SK-N-SH (cell line): ENCODE data around the gene HUS1. TPM values are rescaled to one million over a fixed set of nuclear protein-coding genes. Genes with fewer than 3 reads are reported as not detected.

Source experiments
- CTCF ChIA-PET: fragments of 300-600, 350-600 bp; formaldehyde crosslinking; extraction: SDS; loops from one replicate; lab custom pipeline; 2021; lab: Yijun Ruan, JAX
- POLR2A ChIA-PET: fragments of 350-600 bp; sonication (Branson Sonifier 250); formaldehyde crosslinking; extraction: SDS; loops from one replicate; lab custom pipeline; 2020; ENCODE audit warnings: antibody characterized with exemption, inconsistent platforms; lab: Yijun Ruan, JAX
- DNase-seq: peaks from one replicate; pipeline ENCODE4 v3.0.0; 2012
- H2AFZ ChIP-seq: fragments of 200-600 bp; sonication (generic); 2 replicates; pipeline ENCODE4 v1.8.1; 2016; ENCODE audit warnings: antibody characterized with exemption, mild to moderate bottlenecking, low read depth
- H3F3A ChIP-seq: fragments of 200-600 bp; sonication (generic); replicated peaks from 2 replicates; pipeline ENCODE3; 2016; ENCODE audit warnings: antibody characterized with exemption, mild to moderate bottlenecking; ENCODE audit not compliant: insufficient read depth
- H3K27ac ChIP-seq, 2 experiments: fragments of 200-500 bp in 1 of 2; fragments of 200-600 bp in 1 of 2; sonication (Bioruptor generic) in 1 of 2; sonication (generic), shearing (Covaris generic) in 1 of 2; 2 replicates each; pipeline versions ENCODE4 v1.5.1 to v1.6.1; 2014 to 2016; ENCODE audit warnings: low read depth in 2 of 2, inconsistent platforms in 1 of 2, low read length in 1 of 2, mild to moderate bottlenecking in 1 of 2, mixed read lengths in 1 of 2
- H3K27me3 ChIP-seq: fragments of 200-600 bp; sonication (generic), shearing (Covaris generic); 2 replicates; pipeline ENCODE4 v1.6.1; 2016; ENCODE audit warnings: mixed run types; ENCODE audit not compliant: insufficient read depth
- H3K36me3 ChIP-seq, 2 experiments: fragments of 200-500 bp in 1 of 2; fragments of 200-600 bp in 1 of 2; sonication (Bioruptor generic) in 1 of 2; sonication (generic) in 1 of 2; replicated peaks in 1 of 2; 2 replicates each; pipeline versions ENCODE3 to v1.5.1; 2014 to 2016; ENCODE audit warnings: low read length in 1 of 2, mild to moderate bottlenecking in 1 of 2; ENCODE audit not compliant: insufficient read depth in 2 of 2, control insufficient read depth in 1 of 2
- H3K4me1 ChIP-seq, 2 experiments: fragments of 200-500 bp in 1 of 2; fragments of 200-600 bp in 1 of 2; sonication (Bioruptor generic) in 1 of 2; sonication (generic), shearing (Covaris generic) in 1 of 2; 2 replicates each; pipeline versions ENCODE4 v1.5.1 to v1.6.1; 2014 to 2016; ENCODE audit warnings: low read depth in 1 of 2, low read length in 1 of 2, mixed run types in 1 of 2; ENCODE audit not compliant: insufficient read depth in 2 of 2, control insufficient read depth in 1 of 2
- H3K4me2 ChIP-seq: fragments of 200-600 bp; sonication (generic), shearing (Covaris generic); 2 replicates; pipeline ENCODE4 v1.6.1; 2017; ENCODE audit warnings: mixed run types
- H3K4me3 ChIP-seq, 2 experiments: fragments of 200-500 bp in 1 of 2; fragments of 200-600 bp in 1 of 2; sonication (Bioruptor generic) in 1 of 2; sonication (generic), shearing (Covaris generic) in 1 of 2; 2 replicates each; pipeline versions ENCODE4 v1.5.1 to v1.8.1; 2014 to 2016; ENCODE audit warnings: low read depth in 2 of 2, inconsistent platforms in 1 of 2, low read length in 1 of 2, mild to moderate bottlenecking in 1 of 2, mixed read lengths in 1 of 2, moderate library complexity in 1 of 2
- H3K79me2 ChIP-seq: fragments of 200-600 bp; sonication (generic); 2 replicates; pipeline ENCODE4 v1.8.1; 2017; ENCODE audit warnings: mild to moderate bottlenecking; ENCODE audit not compliant: insufficient read depth
- H3K9ac ChIP-seq: fragments of 200-600 bp; sonication (generic); 2 replicates; pipeline ENCODE4 v1.6.1; 2017; ENCODE audit warnings: mixed run types
- H3K9me2 ChIP-seq: fragments of 200-600 bp; sonication (generic); 2 replicates; pipeline ENCODE4 v1.6.1; 2017; ENCODE audit warnings: mixed run types
- H3K9me3 ChIP-seq: fragments of 200-600 bp; sonication (generic); 2 replicates; pipeline ENCODE4 v1.6.1; 2017; ENCODE audit warnings: mixed run types, mild to moderate bottlenecking, moderate library complexity
- H4K20me1 ChIP-seq: fragments of 200-600 bp; sonication (generic); 2 replicates; pipeline ENCODE4 v1.6.1; 2017; ENCODE audit warnings: mild to moderate bottlenecking, mixed run types; ENCODE audit not compliant: insufficient read depth
- EP300 ChIP-seq, 2 experiments: IDR thresholded peaks; 2 replicates each; pipeline versions ENCODE4 v1.4.0 to v1.6.1; 2012; ENCODE audit warnings: borderline replicate concordance in 1 of 2, low read depth in 1 of 2, low read length in 1 of 2
- EZH2phosphoT487 ChIP-seq: fragments of 200-600 bp; sonication (generic); IDR thresholded peaks from 2 replicates; pipeline ENCODE4 v1.6.1; 2017; ENCODE audit warnings: low read depth, mixed run types, mild to moderate bottlenecking, antibody characterized with exemption, moderate library complexity, borderline replicate concordance
- FOSL2 ChIP-seq: IDR thresholded peaks from 2 replicates; pipeline ENCODE4 v1.4.0; 2012; ENCODE audit warnings: low read depth, mild to moderate bottlenecking, moderate library complexity, borderline replicate concordance
- GATA2 ChIP-seq: sonication (generic); formaldehyde crosslinking; IDR thresholded peaks from 2 replicates; pipeline ENCODE4 v1.5.0; 2020; ENCODE audit warnings: mild to moderate bottlenecking, missing genetic modification reagents
- MEF2A ChIP-seq: IDR thresholded peaks from 2 replicates; pipeline ENCODE4 v1.4.0; 2012; ENCODE audit warnings: low read depth, borderline replicate concordance
- MXI1 ChIP-seq: IDR thresholded peaks from 2 replicates; pipeline ENCODE4 v1.6.1; 2012; ENCODE audit warnings: mild to moderate bottlenecking, low read depth, low read length, improper control_type of control experiment
- NFIC ChIP-seq: IDR thresholded peaks from 2 replicates; pipeline ENCODE4 v1.4.0; 2012; ENCODE audit warnings: borderline replicate concordance
- RCOR1 ChIP-seq: fragments of 150-350 bp; IDR thresholded peaks from 2 replicates; pipeline ENCODE4 v1.6.1; 2017; ENCODE audit warnings: antibody characterized with exemption, low read length
- WGBS: methylation state at CpG from one replicate; pipeline ENCODE4 v1.1.6; 2017; ENCODE audit warnings: low lambda C conversion rate; 5-methylcytosine and 5-hydroxymethylcytosine counted together
- polyA plus RNA-seq, 3 experiments: library from polyadenylated mRNA; depleted of rRNA; stranded (reverse); fragments of >200 nt; gene quantifications; 2 replicates each; pipeline ENCODE4 v1.2.3, GENCODE V29; 2012
- TF ChIP-seq, protein P1 (sequence below): IDR thresholded peaks from 2 replicates; pipeline ENCODE4 v1.4.0; 2012; ENCODE audit warnings: low read depth, borderline replicate concordance
- TF ChIP-seq, protein P2 (sequence below): IDR thresholded peaks from 2 replicates; pipeline ENCODE4; 2012
- TF ChIP-seq, protein P3 (sequence below): IDR thresholded peaks from 2 replicates; pipeline ENCODE4 v1.6.1; 2012; ENCODE audit warnings: mild to moderate bottlenecking, low read depth, low read length, moderate library complexity
- TF ChIP-seq, protein P4 (sequence below): IDR thresholded peaks from 2 replicates; pipeline ENCODE4 v1.4.0; 2012; ENCODE audit warnings: low read depth

The HUS1 gene
- polyA plus RNA-seq, 1 of the 3 experiments (the other 2 are of a cell fraction) = 17.8 TPM

DNA sequence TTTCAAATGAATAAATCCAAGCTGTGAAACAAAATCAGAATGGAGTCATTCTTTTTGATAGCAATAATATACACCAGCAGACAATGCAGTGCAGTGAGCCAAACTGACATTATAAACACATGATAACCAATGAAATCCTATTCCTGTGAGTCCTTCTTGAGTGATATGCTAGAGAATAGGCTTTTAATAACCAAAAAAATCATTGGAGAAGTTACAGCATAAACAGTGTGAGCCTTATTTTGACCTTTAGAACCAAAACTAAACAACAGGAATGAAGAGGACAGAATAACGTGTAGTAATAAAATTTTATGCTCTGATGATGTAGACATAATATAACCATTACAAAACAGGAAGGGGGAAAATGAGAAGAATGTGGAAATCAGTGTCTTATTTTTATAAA lies 8.7 kb downstream of the HUS1 start:
- Histone ChIP-seq H3K9me3 (no peaks in the 10 kb centered on the region), H3F3A (peaks cover 12% of the 10 kb centered on the region), H3K79me2 (no peaks in the 10 kb centered on the region)
- TF ChIP-seq, protein P1, sequence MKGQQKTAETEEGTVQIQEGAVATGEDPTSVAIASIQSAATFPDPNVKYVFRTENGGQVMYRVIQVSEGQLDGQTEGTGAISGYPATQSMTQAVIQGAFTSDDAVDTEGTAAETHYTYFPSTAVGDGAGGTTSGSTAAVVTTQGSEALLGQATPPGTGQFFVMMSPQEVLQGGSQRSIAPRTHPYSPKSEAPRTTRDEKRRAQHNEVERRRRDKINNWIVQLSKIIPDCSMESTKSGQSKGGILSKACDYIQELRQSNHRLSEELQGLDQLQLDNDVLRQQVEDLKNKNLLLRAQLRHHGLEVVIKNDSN = no peak
- TF ChIP-seq MXI1 = no peak
- TF ChIP-seq, protein P2, sequence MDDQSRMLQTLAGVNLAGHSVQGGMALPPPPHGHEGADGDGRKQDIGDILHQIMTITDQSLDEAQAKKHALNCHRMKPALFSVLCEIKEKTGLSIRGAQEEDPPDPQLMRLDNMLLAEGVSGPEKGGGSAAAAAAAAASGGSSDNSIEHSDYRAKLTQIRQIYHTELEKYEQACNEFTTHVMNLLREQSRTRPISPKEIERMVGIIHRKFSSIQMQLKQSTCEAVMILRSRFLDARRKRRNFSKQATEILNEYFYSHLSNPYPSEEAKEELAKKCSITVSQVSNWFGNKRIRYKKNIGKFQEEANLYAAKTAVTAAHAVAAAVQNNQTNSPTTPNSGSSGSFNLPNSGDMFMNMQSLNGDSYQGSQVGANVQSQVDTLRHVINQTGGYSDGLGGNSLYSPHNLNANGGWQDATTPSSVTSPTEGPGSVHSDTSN = no peak
- no peak for TF ChIP-seq EZH2phosphoT487
- TF ChIP-seq NFIC = no peak
- no peak for TF ChIP-seq FOSL2
- TF ChIP-seq, protein P3, sequence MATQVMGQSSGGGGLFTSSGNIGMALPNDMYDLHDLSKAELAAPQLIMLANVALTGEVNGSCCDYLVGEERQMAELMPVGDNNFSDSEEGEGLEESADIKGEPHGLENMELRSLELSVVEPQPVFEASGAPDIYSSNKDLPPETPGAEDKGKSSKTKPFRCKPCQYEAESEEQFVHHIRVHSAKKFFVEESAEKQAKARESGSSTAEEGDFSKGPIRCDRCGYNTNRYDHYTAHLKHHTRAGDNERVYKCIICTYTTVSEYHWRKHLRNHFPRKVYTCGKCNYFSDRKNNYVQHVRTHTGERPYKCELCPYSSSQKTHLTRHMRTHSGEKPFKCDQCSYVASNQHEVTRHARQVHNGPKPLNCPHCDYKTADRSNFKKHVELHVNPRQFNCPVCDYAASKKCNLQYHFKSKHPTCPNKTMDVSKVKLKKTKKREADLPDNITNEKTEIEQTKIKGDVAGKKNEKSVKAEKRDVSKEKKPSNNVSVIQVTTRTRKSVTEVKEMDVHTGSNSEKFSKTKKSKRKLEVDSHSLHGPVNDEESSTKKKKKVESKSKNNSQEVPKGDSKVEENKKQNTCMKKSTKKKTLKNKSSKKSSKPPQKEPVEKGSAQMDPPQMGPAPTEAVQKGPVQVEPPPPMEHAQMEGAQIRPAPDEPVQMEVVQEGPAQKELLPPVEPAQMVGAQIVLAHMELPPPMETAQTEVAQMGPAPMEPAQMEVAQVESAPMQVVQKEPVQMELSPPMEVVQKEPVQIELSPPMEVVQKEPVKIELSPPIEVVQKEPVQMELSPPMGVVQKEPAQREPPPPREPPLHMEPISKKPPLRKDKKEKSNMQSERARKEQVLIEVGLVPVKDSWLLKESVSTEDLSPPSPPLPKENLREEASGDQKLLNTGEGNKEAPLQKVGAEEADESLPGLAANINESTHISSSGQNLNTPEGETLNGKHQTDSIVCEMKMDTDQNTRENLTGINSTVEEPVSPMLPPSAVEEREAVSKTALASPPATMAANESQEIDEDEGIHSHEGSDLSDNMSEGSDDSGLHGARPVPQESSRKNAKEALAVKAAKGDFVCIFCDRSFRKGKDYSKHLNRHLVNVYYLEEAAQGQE = no peak
- TF ChIP-seq GATA2 (CRISPR knock-in tag) = no peak
- TF ChIP-seq, protein P4, sequence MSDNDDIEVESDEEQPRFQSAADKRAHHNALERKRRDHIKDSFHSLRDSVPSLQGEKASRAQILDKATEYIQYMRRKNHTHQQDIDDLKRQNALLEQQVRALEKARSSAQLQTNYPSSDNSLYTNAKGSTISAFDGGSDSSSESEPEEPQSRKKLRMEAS = no peak
- TF ChIP-seq MEF2A = no peak
- TF ChIP-seq RCOR1 = no peak
- no peak for TF ChIP-seq EP300 (IDR thresholded peaks at IDR 0.05; ENCODE audit: borderline replicate concordance in 1 of 2, low read depth in 1 of 2, low read length in 1 of 2)
- TF ChIP-seq, all 33 proteins: peak for 0
- peaks cover 64 to 79% of the 10 kb centered on the region in 2 experiments for H3K36me3 ChIP-seq
- no peaks in the 10 kb centered on the region for H3K9me2 ChIP-seq
- ChIA-PET CTCF (interaction anchor here (2.4 to 10.9 kb wide), 3 partner anchors 26 to 704 kb away, joined by 18 to 63 read pairs (median 24); no protein-coding TSS in a partner anchor), POLR2A (interaction anchor here (1.2 kb wide), 1 partner anchor 25 kb away, joined by 3 read pairs; no protein-coding TSS in a partner anchor)
- no peak overlapping the region for H3K4me3 ChIP-seq
- 77% methylated on average over 1 of the region's 1 CpG for WGBS
- H3K27me3 ChIP-seq = no peaks in the 10 kb centered on the region
- H3K27ac ChIP-seq = peak overlapping the region; percentile 34 to 63; a peak in 2 of 4 replicates
- H3K4me2 ChIP-seq = no peak overlapping the region
- no peak overlapping the region for H3K9ac ChIP-seq
- no peak for DNase-seq
- peaks cover 0 to 2% of the 10 kb centered on the region in 2 experiments; a peak in 2 of 4 replicates for H3K4me1 ChIP-seq
- no peak overlapping the region for H2AFZ ChIP-seq
- H4K20me1 ChIP-seq = no peaks in the 10 kb centered on the region
